ENCODE results near the gene CLCNKB.

GRCh38 chr1:16006552-16007485 lies 36.8 kb upstream of the CLCNKB start:
- TF ChIP-seq, protein P1, sequence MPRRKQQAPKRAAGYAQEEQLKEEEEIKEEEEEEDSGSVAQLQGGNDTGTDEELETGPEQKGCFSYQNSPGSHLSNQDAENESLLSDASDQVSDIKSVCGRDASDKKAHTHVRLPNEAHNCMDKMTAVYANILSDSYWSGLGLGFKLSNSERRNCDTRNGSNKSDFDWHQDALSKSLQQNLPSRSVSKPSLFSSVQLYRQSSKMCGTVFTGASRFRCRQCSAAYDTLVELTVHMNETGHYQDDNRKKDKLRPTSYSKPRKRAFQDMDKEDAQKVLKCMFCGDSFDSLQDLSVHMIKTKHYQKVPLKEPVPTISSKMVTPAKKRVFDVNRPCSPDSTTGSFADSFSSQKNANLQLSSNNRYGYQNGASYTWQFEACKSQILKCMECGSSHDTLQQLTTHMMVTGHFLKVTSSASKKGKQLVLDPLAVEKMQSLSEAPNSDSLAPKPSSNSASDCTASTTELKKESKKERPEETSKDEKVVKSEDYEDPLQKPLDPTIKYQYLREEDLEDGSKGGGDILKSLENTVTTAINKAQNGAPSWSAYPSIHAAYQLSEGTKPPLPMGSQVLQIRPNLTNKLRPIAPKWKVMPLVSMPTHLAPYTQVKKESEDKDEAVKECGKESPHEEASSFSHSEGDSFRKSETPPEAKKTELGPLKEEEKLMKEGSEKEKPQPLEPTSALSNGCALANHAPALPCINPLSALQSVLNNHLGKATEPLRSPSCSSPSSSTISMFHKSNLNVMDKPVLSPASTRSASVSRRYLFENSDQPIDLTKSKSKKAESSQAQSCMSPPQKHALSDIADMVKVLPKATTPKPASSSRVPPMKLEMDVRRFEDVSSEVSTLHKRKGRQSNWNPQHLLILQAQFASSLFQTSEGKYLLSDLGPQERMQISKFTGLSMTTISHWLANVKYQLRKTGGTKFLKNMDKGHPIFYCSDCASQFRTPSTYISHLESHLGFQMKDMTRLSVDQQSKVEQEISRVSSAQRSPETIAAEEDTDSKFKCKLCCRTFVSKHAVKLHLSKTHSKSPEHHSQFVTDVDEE (CRISPR knock-in tag; IDR thresholded peaks at IDR 0.05), result no peak
- no peak for TF ChIP-seq ARNTL (CRISPR knock-in tag; IDR thresholded peaks at IDR 0.05; ENCODE audit: borderline replicate concordance, low read depth)
